GM18502 (cell line): ENCODE results near the gene ACSS3.
"Not testable (repeated sequence)": the region's sequence is repeated elsewhere in the genome, so short reads cannot be mapped to it uniquely, and the experiment has no call there.

Experiments used
- ATAC-seq: cut with Tn5 transposase; IDR thresholded peaks from one replicate; pipeline ENCODE4 v1.9.1; 2021; ENCODE audit warnings: mild to moderate bottlenecking; ENCODE audit not compliant: unreplicated experiment, poor library complexity

ACSS3 gene

DNA sequence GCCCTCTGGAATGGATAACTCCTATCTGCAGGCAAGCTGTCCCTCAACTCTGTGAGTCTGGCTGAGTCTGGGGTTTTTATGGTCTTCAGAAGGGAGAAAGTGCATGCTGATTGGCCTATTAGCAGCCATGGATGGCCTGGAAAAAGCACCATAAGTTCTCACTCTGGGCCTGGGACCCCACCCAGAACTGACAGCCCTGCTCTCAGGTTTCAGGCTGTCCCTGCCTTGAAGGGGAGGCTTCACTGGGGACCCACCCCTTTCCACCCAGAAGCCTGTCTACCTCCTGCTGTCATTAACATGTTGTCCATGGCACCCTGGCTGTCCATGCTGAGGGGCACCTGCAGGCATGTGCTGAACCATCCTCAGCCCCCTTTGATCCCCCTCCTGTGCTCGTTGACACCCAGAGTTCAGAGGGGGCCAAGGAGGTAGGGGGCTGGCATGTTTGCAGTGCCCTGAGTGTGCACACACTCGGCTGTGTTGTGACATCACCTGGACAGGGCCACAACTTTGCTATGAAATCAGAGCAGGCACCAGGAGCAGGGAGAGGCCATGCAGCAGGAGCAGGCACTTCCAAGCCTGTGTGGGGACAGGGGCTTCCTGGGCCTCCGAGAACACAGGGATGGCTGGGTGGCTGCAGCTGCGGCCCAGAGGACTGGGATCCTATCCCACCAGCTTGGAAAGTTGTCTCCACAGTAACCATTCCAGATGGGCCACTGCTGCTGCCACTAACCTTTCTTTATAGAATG is 84.7 kb downstream of the ACSS3 start:
- ATAC-seq: no peak

GRCh38 chr12:81164827-81165226 is 86.9 kb downstream of the ACSS3 start:
- no peak for ATAC-seq

DNA sequence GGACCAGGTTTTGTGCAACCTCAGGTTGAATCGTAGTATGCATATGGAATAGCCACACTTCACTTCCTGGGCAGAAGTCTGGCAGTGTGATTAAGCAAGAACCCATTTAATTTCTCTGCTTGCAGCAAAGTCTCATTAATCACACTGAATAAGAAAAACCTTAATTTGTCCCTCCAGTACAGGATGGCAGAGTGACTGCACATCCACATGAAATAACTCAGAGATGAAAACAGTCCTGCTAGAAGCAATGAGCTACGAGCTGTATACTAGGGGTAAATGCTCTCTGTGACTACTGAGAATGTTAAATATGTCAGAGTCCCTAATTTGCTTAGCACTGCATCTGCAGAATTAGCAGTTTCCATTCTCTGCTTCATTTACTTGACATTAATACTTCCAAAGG is 88.9 kb downstream of the ACSS3 start:
- ATAC-seq: no peak

DNA sequence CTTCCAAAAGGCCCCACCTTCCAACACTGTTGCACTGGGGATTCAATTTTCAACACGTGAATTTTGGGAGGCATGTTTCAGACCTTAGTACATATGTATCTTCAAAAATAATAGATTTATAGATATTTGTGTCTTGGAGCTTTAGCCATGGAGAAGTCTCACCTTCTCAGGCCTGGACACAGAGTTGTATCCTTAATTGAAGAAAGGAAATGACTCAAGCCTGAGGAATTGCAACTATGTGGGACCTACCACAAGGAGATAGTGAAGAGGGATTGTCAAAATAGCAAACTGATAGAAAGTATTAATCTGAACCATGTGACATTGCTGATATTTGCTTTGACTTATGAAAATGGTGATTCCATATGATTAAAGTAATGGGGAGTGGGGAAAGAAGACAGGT is 89.8 kb downstream of the ACSS3 start:
- ATAC-seq: no peak

DNA sequence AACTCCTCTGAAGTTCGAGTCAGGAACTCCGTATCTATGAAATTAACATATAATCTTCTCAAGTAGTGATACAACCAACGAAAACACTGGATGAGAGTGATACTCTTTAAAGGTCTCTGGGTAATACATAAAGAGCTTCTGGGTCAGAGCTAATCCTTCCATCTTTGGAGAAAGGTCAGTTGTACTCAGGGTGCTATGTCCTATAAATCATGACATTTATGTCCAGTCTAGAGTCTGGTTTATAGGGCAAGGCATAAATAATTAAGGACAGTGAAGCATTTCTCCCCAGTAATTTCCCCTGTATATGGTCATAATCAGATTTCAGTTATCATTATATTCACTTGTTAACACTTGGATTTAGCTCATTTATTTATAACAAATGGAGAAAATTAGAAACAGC is 90.6 kb downstream of the ACSS3 start:
- ATAC-seq: no peak

DNA sequence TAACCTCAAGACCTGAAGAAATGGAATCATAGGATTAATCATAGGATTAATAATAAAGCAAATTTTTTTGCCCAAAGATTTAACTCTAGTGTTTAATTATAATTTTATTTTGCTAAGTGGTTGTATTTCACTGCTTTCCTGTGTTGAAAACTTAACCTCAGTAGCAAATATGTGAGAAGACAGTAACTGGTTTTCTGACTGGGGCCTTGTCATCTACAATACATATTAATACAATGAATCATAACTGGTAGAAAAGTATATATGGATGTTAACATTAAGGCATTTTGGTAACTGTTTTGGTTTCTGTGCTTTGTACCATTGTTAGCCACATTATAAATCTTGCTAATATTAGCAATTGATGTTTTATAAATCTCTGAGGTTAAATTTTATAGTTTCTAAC is 92.2 kb downstream of the ACSS3 start:
- ATAC-seq: no peak

DNA sequence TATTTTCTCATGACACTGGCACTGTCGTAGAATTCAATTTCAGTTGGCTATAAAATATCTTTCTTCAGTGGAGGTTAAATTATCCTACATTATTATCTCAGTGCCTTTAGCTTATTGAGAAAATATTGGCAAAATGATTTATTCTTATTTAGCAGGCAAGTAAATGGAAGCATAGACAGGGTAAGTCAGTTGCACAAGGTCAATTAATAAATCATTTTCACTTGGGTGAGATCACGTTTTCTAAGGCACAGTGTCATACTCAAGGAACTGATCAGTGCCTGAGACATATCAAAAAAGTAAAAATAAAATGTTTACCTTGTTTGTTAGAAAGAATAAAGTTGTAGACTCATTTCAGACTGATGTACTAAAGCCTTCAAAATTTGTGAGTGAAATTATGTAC is 95.0 kb downstream of the ACSS3 start:
- ATAC-seq: no peak

DNA sequence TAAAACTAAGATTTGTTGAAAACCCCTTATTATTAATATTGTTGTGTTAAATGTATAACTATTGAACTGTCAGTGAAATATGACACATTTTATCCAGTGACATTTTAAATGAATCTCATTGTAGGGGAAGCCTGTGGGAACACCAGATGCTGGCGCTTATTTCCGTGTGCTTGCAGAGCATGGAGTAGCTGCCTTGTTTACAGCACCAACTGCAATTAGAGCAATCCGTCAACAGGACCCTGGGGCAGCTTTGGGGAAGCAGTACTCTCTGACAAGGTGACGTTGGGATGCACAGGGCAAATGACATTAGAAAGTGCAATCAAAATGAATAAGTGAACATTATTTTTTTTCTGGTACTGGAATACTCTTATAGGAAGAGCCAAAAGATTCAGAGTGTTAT is 96.8 kb downstream of the ACSS3 start:
- no peak for ATAC-seq

DNA sequence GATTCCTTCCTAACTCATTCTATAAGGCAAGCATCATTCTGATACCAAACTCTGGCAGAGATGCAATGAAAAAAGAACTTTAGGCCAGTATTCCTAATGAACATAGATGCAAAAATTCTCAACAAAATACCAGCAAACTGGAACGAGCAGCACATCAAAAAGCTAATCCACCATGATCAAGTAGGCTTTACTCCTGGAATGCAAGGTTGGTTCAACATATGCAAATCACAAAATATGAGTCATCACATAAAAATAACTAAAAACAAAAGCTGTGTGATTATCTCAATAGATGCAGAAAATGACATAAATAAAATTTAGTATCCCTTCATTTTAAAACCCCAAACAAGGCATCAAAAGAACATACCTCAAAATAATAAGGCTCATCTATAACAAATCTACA is 98.9 kb downstream of the ACSS3 start:
- no peak for ATAC-seq

GRCh38 chr12:81181691-81182090 is 103.8 kb downstream of the ACSS3 start:
- no peak for ATAC-seq

GRCh38 chr12:81187686-81188085 is 109.8 kb downstream of the ACSS3 start:
- no peak for ATAC-seq

DNA sequence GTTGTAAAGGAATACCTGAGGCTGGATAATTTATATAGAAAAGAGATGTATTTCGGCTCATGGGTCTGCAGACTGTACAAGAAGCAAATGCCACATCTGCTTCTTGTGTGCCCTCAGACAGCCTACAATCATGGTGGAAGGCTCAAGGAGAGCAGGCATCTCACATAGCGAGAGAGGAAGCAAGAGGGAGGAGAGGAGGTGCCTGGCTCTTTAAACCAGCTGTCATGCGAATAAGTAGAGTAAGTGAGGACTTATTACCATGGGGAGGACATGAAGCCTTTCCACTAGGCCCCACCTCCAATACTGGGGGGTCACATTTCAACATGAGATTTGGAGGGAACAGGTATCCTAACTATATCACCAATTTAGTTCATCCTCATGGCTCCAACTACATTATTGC is 118.7 kb downstream of the ACSS3 start:
- ATAC-seq: no peak

- not testable (repeated sequence) for ATAC-seq
Measured at GRCh38 chr12:81200561-81200960, 122.7 kb downstream of the ACSS3 start.

DNA sequence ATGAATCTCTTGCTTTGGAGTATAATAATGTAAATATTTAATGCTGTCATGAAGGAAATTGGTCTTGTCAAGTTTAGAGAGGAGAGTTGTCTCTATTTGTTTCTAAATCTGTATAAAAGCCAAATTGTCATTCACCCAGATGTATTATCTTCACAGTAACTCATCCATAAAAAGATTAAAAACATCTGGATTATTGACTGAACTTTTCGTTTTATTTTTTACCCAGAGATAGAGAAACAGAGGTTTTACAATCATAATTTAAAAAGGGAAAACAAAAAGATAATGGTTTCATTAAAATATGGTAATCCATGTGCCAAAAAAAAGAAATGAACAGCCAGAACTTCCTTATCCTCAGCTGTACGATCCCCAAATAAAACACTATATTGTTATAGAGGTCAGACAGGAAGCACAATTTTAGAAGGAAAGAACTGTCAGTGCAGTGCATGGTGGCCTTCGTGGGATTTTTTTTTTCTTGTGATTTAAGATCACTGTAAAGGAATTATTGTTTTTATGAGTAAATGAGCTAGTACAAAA is 125.9 kb downstream of the ACSS3 start:
- no peak for ATAC-seq

DNA sequence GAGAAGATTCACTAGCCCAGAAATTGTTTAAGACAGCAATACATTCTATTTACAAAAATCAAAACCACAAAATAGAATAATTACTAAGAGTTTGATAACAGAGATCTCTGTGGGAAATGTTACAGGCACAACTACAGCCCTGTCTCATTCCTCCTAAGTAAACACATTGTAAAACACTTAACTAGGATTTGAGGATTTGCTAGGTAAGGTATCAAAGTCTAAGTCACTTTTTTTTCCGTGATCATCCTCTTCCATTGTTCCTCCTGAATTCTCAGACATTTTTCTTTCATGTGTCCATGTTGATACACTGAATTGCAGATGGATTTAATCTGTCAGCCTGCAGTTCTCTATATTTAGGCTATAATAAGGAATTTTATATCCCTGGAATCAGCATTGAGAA is 127.5 kb downstream of the ACSS3 start:
- no peak for ATAC-seq

DNA sequence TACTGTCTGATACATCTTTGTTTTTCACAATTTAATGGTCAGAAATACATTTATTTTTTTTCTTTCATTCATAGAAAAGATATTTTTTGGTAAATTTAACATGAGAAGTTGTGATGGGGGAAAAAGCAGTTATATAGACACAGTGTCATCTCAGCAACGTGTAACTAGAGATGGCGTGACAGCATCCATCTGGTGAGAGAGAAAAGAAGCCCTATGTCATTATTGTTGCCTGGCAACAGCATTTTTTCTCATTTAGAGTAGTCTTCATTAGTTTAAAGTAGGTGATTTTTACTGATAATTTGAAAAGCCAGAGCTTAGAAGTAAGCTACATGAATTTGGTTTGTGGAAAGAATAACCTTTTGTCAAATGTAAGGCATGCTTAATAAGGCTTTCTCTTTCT is 128.6 kb downstream of the ACSS3 start:
- no peak for ATAC-seq

DNA sequence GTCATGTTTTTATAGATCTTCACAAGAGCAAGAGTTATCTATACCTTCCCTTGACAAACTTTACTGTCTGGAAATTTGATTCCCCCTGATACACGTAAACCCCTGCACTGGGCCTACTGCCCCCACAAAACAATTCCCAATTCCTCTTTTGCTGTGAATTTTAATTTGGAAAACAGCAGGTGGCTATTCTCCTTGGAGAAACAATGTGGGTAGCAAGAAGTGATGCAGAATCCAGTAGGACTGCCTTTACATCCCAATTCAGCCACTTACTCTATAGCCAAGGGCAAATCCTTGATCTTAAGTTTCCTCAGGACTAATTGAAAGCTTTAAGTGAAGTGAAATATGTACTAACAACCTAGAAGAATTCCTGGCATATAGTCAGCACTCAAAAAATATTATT is 129.3 kb downstream of the ACSS3 start:
- no peak for ATAC-seq

GRCh38 chr12:81207664-81208063 is 129.8 kb downstream of the ACSS3 start:
- ATAC-seq: no peak

DNA sequence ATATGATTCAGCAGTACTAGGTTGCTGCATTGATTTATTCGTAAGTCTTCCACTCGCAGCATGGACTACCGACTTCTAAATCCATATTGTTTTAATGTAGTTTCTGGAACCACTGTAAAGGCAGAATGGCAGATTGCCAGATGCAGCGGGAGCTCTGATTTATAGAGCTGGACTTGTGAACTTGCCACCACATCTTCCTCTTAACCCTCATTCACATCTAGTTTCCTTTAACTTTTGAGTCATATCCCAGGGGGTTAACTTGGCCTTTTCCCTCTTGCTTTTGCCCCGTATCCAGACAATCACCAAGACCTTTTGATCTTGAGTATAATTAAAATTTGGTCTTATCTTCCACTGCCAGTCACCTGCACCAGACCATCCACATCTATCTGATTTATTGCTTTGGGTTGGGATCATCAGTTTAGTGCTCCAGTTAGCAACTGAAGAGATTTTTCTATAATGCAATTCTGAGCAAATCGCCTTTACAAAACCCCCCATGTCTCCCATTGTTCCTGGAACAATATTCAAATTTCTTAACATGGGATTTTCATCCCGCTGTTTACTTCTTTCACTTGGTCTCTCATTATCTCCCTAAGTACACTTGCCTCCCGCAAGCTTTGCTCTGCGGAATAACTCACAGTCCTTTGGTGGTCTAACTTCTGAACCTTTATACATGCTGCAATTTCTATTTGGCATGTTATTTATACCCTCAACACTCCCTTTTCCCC is 130.5 kb downstream of the ACSS3 start:
- ATAC-seq: no peak

DNA sequence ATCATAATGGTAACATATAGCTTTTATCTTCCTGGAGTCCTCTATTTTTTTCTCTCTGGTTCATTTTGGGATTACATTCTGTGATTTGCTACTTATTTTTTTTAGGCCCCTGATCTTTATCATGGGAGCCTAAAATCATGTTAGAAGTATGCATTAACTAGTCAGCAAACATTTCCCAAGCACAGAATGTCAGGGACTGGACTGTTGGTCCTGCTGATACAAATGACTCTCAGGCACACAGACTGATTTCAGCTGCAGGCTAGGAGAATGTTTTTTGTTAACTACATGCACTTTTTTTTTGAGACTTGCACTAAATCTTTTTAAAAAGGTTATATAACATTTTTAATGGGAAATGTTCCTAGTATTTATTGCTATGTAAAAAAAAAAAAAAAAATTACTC is 131.1 kb downstream of the ACSS3 start:
- ATAC-seq: no peak

- not testable (repeated sequence) for ATAC-seq
Measured at GRCh38 chr12:81209772-81210225, 131.9 kb downstream of the ACSS3 start.

DNA sequence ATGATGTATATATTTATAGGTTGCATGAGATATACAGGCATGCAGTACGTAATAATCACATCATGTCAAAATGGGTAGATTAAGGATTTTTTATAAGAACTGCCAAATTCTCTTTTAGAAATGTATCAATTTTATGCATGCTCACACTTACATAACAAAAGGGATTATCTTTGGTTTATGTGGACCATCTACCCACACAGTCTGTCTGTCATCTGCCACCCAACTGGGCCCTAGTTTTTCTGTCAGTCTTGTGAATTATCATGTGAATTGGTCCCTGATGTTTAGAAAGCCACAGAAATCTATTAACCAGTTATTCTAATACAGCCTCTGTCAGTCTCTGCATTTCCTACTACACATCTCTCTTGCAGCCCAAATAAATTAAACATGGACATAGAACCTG is 133.4 kb downstream of the ACSS3 start:
- no peak for ATAC-seq
